Ureter (tissue), 1 donor: Measurements from ENCODE around the gene EPS8. TPM values are rescaled to one million over a fixed set of nuclear protein-coding genes. Genes with fewer than 3 reads are reported as not detected.

ENCODE experiments used
- DNase-seq: peaks from one replicate; pipeline ENCODE4 v3.0.0-alpha.2; 2020; ENCODE audit warnings: low spot score
- total RNA-seq: library from RNA; stranded (reverse); gene quantifications from one replicate; pipeline ENCODE4 v1.2.4, GENCODE V29; 2023
- donor health status: DM: yes; HTN: yes; CAD: no.

Gene EPS8
- total RNA-seq, 1 donor from 2014 or later = 155 TPM

DNA sequence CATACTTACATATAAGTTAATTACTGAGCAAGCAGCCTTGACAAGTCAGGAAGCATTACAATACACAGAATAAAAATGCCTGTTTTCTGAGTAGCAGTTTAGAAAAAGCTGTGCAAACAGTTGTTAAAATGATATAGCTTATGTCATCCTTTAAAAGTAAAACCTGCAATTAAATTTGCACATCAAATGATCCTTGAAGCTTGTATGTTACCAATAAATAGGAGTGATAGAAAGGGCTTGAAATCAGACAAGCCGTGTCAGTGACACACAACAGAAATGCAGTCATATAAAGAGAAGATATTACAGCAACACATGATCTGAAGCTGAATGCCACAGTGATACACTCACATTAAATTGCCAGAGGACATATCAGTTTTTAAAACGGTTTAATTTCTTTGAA, 70.0 kb downstream of the EPS8 start:
- DNase-seq = no peak

GRCh38 chr12:15717940-15718567, 71.1 kb downstream of the EPS8 start:
- DNase-seq = no peak

DNA sequence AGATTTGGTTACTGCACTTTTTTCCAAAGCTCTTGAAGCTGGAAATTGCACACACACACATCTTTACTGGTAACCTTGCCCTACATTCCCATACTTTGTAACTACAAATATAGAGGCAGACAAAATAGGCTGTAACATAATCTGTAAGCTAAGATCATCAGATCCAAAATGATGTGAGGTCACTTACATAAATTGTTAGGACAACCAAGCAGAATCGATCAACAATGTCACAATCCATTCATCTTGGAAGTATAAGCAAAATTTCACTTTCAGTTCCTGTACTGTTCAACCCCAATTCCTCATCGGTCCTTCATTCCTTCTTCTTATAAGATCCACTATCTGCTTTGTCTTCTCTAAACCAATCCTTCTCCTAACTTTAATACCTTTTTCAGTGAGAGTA, 72.6 kb downstream of the EPS8 start:
- no peak for DNase-seq

- no peak for DNase-seq
Measured at GRCh38 chr12:15714256-15714655, 74.9 kb downstream of the EPS8 start.

GRCh38 chr12:15712823-15713660, 76.1 kb downstream of the EPS8 start:
- no peak for DNase-seq

DNA sequence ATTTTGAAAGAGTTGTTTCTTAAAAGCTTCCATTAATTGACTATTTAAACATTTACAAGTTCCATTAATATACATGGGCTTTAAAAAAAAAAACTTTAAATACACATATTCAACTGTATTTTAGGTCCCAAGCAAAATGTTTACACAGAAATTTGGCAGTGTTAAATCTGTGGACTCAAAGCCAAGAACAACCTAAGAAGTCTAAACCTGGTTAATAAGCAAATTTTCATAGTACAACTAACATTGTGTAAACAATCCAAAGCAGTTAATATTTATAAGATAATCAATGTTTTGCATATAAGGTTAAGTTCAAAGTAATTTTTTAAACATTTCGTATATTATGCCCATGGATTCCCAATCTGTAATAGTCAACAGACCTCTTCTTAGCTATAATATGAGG, 77.0 kb downstream of the EPS8 start:
- DNase-seq = no peak

DNA sequence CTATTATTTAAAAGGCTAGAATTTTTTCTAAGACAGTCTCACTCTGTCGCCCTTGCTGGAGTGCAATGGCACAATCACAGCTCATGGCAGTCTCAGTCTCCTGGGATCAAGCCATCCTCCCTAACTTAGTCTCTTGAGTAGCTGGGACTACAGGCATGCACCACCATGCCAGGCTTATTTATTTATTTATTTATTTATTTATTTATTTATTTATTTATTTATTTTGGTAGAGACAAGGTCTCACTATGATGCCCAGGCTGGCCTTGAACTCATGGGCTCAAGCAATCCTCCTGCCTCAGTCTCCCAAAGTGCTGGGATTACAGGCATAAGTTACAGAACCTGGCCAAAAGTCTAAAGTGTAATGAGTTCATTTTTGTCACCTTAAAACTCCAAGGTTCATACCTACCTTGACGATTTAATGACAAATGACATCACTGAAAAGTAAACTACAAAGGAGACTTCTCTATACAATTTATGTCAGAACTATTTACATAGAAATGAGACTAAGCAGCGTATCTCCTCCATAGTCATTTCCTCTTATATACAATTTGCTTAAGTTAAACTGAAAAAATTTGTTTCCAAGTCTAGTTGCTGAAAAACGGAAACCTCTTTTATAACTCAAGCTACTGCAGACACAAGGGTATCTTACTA, 78.2 kb downstream of the EPS8 start:
- DNase-seq = no peak

DNA sequence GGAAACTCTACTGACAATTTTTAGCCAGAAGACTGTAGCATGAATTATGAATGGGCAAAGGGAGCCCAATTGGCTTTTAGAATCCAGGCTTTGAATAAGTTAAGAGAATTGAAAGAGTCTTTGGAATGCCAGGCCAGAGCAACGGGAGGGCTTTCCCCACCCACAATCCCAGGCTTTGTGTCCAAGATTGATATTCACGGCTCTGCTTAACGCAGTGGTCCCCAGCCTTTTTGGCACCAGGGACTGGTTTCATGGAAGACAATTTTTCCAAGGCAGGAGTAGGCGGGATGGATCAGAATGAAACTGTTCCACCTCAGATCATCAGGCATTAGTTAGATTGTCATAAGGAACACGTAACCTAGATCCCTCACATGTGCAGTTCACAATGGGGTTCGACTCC, 79.6 kb downstream of the EPS8 start:
- no peak for DNase-seq

DNA sequence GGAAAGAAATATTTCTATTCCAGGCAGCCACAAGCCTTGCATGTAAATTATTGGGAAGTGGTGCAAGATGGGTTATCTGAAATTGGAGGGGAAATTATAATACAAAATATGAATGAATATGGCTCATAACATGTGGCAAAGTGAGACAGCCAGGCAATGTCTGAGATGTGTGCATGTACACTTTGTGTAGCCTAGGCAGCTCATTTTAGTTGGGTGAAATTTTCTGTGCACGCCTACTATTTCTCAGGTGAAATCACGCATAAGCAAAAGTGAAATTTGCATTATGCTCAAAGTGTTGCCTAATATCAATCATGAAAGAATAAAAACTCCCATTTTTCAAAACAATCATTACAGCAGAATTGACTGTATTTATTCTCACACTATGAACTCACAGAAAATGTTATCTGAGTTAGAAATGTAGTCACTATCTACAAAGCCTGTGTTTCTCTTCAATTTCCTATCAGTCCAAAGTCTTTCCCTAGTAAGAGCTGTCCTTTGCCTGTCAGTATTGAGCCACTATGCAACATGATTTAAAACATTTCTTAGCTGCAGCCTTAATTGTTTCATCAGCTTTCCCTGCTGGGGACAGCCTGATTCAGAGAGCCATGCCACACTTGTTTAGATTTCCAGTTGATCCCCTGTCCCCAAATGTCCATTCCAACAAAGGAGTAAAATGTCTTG, 80.7 kb downstream of the EPS8 start:
- DNase-seq = no peak

GRCh38 chr12:15707516-15708199, 81.5 kb downstream of the EPS8 start:
- no peak for DNase-seq

DNA sequence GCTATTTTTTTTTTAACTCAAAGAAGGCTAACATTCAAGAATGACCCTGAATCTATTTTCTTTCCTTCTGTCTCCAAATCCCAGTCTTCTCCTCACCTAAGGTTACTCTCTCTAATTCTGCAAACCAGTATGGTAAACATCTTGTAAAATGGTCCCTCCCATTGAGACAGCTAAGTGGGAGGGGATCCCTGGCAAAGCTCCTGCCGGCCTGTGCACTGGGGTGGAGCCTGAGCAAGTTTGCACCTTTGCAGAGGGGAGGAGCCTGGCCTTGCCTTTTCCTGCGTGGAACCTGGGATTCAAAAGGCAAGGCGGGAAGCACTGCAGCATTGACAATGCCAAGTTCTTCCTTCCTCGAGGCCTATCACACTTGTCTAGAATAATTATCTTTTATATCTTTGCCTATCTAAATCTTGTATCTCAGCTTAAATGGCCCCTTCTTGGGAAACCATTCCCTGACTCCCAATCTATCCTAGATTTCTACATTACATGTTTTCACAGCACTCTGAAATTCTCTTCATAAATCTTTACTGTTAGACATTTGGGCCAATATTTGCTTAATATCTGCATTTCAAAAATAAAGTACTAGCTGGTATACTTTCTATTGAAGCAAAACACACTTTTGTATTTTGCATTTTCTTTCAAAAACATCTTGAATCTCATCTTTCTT, 83.0 kb downstream of the EPS8 start:
- no peak for DNase-seq

GRCh38 chr12:15705606-15706005, 83.6 kb downstream of the EPS8 start:
- no peak for DNase-seq

GRCh38 chr12:15702276-15702675, 86.9 kb downstream of the EPS8 start:
- DNase-seq = no peak

DNA sequence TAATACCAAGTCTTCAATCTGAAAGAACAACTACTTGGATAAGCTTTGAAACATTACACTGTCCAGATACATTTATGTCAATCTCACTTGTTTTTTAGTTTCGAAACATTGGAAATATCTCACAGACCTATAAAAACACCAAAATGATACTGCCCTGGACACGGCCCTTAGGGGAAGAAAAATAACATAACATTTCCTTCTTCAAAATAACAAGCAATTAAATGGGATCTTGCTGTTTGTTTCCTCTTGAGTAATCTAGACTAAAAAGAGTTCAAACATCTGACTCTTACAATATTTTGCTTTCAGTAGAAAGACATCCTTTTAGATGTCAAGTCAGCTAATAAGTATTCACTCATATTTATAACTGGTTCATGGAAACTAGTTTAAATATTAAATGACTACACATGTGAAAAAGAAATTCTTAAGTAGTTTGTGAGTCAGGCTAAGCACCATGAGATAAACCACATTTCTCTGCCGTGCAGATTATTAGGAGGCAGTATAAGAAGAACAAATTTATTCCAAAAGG, 87.5 kb downstream of the EPS8 start:
- no peak for DNase-seq

- DNase-seq = no peak
Measured at GRCh38 chr12:15701206-15701605, 88.0 kb downstream of the EPS8 start.

- DNase-seq = no peak
Measured at GRCh38 chr12:15700595-15700994, 88.6 kb downstream of the EPS8 start.

- DNase-seq = no peak
Measured at GRCh38 chr12:15699886-15700285, 89.3 kb downstream of the EPS8 start.

GRCh38 chr12:15698377-15698871, 90.8 kb downstream of the EPS8 start:
- no peak for DNase-seq

- DNase-seq = no peak
Measured at GRCh38 chr12:15697201-15697600, 92.0 kb downstream of the EPS8 start.

DNA sequence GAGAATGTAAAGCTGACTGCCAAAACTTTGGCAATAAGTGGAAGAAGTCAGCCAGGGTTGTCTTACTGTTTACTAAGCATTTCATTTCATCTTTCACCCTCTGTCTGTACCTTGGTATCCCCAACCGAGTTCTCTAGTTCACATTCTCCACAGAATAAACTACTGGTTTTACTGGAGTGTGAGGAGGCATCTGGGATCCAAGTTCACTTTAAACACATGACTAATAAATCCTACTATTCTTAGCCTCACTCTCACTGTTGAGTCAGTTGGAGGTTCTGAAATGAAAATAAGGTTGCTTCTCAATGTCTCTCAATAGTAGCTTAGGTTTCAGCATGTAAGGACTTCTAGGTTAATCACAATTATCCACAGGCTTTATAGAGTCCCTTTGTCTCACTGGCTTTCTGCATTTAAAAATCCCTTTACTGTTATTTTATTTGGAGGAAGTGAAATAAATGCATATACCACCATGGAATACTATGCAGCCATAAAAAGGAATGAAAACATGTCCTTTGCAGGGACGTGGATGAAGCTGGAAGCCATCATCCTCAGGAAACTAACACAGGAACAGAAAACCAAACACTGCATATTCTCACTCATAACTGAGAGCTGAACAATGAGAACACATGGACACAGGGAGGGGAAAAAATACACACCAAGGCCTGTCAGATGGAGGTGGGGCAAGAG, 95.8 kb downstream of the EPS8 start:
- no peak for DNase-seq
